Epithelial cell of proximal tubule (primary cell): ENCODE data around the gene TPSG1. TPM values are rescaled to one million over a fixed set of nuclear protein-coding genes. Genes with fewer than 3 reads are reported as not detected.

Source experiments
- DNase-seq: peaks from one replicate; pipeline ENCODE4 v3.0.0-alpha.2; 2011; ENCODE audit warnings: low read depth
- H3K4me3 ChIP-seq: 2 replicates; pipeline ENCODE4 v1.5.1; 2011; ENCODE audit warnings: low read depth, mild to moderate bottlenecking, low read length
- total RNA-seq: library from RNA; depleted of rRNA; stranded (reverse); fragments of >200 nt; gene quantifications from 2 replicates; pipeline ENCODE4 v1.2.3, GENCODE V29; 2015
- TF ChIP-seq, protein P1 (sequence below): conservative IDR thresholded peaks from 2 replicates; pipeline ENCODE4 v1.5.1; 2012; ENCODE audit warnings: low read depth, mild to moderate bottlenecking, low read length

TPSG1 gene
- total RNA-seq, 1 donor from 2014 or later, result not detected

DNA sequence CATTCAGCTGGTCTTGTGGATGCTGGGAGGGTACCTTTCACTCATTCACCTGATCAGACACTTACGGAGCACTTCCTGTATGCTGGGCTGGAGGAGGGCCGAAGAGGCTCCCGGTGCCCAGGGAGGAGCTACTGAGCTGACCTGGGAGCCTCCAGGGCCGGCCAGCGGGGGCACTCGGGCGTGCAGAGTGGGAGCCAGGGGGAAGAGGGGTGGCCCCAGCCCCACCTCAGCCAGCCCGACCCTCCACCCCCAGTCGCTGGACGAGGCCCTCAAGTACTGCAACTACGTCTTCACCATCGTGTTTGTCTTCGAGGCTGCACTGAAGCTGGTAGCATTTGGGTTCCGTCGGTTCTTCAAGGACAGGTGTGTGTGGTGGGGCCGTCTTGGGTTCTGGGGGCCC, 10.3 kb downstream of the TPSG1 start:
- TF ChIP-seq, protein P1, sequence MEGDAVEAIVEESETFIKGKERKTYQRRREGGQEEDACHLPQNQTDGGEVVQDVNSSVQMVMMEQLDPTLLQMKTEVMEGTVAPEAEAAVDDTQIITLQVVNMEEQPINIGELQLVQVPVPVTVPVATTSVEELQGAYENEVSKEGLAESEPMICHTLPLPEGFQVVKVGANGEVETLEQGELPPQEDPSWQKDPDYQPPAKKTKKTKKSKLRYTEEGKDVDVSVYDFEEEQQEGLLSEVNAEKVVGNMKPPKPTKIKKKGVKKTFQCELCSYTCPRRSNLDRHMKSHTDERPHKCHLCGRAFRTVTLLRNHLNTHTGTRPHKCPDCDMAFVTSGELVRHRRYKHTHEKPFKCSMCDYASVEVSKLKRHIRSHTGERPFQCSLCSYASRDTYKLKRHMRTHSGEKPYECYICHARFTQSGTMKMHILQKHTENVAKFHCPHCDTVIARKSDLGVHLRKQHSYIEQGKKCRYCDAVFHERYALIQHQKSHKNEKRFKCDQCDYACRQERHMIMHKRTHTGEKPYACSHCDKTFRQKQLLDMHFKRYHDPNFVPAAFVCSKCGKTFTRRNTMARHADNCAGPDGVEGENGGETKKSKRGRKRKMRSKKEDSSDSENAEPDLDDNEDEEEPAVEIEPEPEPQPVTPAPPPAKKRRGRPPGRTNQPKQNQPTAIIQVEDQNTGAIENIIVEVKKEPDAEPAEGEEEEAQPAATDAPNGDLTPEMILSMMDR, result no peak
- no peak for DNase-seq
- no peak overlapping the region for H3K4me3 ChIP-seq

DNA sequence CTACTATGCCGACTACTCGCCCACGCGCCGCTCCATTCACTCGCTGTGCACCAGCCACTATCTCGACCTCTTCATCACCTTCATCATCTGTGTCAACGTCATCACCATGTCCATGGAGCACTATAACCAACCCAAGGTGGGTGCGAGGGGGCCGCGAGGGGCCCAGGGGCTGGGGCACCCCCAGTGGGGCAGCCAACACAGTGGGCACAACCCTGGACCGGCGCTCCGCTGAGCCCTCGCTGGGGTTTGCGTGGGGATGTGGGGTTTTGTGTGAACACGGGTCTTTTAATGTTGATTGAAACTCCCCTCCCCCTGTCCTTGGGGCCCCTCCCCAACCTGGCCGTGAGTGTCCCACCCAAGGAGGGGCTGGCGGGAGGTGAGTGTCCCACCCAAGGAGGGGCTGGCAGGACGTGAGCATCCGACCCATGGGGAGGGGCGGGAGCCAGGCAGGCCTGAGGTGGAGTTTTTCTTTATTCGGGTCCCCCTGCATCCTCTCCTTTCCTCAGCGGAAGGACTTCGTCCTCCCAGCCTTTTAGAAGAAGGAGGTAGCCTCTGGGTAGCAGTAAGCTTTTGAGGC, 11.2 kb downstream of the TPSG1 start:
- TF ChIP-seq, protein P1, result no peak
- no peak for DNase-seq
- H3K4me3 ChIP-seq, result no peak overlapping the region

DNA sequence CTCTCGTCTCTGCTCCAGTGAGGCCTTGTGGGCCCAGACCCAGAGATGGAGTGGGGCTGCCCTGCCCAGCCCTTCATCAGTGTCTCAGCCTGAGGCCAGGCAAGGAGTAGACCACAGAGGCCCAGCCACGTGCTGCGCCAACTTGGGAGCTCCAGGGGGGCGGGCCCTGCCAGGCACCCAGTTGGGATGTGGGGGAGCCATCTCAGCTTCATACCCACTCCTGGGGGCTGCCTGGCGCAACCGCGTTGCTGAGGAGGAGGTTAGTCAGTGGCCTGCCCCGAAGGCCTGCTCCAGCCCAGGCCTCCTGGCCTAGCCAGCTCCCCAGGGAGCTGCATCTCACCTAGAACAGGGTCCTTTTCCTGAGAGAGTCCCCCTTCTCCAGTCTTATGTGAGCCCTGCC, 11.8 kb downstream of the TPSG1 start:
- no peak for DNase-seq
- no peak overlapping the region for H3K4me3 ChIP-seq
- TF ChIP-seq, protein P1, result no peak

DNA sequence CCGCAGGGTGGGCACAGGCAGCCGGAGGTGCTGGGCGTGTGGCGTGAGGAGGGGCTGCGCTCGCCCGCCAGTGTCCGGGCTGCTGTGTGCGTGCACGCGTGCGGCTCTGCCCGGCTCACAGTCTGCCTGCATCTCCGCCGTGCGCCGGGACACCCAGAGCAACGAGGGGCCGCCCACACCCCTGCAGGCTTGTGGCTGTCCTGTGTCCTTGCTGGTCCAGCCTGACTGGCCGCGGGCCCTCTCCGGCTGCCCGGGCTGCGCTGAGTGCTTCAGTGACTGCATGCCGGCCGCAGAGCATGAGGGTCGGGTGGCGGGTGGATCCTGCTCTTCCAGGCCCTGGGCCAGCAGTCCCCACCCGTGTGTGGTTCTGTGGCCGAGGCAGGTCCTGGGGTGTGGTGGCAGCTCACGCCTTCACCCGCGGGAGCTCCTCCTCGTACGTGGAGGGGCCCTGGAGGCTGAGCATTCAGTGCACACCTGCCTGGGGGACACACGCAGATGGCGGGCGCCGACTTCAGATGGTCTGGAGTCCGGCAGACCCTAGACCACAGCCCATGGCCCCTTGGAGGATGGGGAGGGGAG, 12.4 kb downstream of the TPSG1 start:
- H3K4me3 ChIP-seq, result no peak overlapping the region
- TF ChIP-seq, protein P1, result no peak
- DNase-seq, result no peak

DNA sequence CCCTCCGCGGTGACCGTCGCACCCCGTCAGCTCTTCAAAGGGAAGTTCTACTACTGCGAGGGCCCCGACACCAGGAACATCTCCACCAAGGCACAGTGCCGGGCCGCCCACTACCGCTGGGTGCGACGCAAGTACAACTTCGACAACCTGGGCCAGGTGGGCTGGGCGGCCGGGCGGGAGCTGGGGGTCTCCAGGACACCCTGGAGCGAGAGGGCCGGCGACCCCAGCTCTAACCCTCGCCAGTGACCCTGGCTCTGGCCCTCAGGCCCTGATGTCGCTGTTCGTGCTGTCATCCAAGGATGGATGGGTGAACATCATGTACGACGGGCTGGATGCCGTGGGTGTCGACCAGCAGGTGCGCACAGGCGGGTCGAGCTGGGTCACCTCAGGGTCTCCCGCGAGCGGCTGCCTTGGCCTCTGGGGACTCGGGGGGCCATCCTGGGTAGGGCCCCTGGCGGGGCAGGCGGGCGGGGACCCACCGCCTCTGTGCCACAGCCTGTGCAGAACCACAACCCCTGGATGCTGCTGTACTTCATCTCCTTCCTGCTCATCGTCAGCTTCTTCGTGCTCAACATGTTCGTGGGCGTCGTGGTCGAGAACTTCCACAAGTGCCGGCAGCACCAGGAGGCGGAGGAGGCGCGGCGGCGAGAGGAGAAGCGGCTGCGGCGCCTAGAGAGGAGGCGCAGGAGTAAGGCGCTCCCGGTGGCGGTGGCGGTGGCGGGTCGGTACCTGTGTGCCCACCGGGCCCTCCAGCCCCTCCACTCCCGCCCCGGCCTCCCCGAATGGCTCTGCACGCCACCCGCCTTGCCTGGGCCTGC, 13.4 kb downstream of the TPSG1 start:
- no peak for DNase-seq
- TF ChIP-seq, protein P1, result no peak
- no peak overlapping the region for H3K4me3 ChIP-seq

DNA sequence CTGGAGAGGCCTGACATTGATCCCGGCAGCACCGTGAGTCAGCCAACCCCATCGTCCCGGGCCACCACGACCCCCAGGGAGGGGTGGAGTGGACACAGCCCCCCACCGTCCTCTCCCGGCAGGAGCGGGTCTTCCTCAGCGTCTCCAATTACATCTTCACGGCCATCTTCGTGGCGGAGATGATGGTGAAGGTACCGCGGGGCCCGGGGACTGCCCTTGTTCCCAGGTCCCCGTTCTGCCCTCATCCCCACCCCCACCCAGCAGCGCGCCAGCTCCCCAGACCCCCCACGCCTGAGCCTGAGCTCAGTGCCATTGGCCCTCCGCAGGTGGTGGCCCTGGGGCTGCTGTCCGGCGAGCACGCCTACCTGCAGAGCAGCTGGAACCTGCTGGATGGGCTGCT, 14.6 kb downstream of the TPSG1 start:
- H3K4me3 ChIP-seq, result no peak overlapping the region
- DNase-seq, result no peak
- TF ChIP-seq, protein P1, result no peak
